Head of caudate nucleus (tissue), 42 donors: ENCODE results near the gene RAD50.
"Not testable (repeated sequence)": the region's sequence is repeated elsewhere in the genome, so short reads cannot be mapped to it uniquely, and the experiment has no call there.

Experiments
- DNase-seq, 42 donors: peaks; one replicate each; pipeline versions ENCODE4 v3.0.0 to v3.0.0-alpha.2; 2020 to 2021; ENCODE audit warnings: mixed read lengths in 7 of 42
- intact Hi-C: fragments of 100-400 bp; cut with DNase I; formaldehyde crosslinking; loops from one replicate; pipeline ENCODE4 v1.15.0; 2022

Gene RAD50

DNA sequence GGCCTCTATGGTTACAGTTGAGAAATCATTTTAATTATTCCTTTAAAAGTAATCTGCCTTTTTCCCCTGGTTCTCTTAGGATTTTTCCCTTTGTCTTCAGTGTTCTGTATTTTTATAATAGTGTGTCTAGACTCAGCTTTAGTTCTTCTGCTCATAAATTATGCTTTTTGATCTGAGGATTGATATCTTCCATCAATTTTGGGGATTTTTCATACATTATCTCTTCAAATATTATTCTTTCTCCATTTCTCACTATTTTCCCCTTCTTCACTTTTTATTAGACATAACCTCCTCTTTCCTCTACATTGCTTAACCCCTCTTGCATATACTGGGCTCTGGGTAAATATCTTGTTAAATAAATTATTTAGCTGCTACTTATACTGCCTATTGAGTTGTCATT is 64.9 kb downstream of the RAD50 start:
- DNase-seq, result no peak
- intact Hi-C loops, result no loop called here

DNA sequence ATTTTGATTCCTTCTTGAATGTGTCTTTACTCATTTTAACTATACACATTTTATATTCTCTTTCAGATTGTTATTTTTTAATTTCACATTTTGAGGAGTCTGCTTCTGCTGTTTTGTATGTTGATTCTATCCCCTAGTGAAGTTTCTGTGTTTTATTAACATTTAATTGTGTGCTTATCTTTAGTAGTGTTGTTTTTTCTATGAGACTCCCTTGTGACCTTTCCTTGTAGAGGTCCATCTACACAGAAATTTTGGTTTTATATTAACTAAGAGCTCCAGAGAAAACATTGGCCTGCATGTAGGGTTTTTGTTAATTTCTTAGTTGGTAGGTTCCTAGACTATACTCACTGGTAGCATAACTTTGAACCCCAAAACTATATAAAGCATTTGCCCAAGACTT is 65.8 kb downstream of the RAD50 start:
- DNase-seq, result no peak
- intact Hi-C loops, result no loop called here

DNA sequence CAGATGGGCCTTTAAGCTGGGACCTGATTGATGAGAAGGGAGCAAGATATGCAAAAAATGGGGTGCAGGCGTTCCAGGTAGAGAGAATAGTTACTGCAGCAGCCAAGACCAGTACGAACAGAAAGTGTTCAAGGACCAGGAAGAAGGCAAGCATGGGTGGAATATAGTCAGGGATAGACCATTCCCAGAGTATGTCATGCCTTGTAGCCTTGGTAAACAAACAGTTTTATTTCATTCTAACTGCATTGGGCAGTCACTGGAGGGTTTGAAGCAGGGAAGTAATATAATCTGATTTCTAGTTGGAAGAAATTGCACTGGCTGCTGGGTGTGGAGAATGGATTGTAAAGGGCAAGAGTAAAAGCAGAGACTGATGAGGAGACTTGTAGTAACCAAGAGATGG is 70.7 kb downstream of the RAD50 start:
- no peak for DNase-seq
- intact Hi-C loops, result no loop called here

DNA sequence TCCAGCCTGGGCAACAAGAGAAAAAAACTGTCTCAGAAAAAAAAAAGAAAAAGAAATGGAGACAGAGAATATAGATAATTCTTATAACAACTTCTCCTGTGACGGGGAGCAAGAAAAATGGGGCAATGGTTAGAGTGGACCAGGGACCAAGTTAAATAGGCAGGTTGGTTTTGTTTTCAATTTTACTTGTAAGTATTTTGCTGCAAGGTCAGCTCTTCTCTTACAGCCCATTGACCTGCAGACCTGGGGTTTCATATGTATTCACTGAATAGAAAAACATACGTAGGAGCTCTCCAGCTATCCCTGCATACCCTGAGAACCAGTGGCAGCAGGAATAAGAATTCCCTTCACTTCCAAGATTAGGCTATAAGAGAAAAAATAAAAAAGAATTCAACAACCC is 72.0 kb downstream of the RAD50 start:
- DNase-seq, result no peak
- intact Hi-C loops, result no loop called here

DNA sequence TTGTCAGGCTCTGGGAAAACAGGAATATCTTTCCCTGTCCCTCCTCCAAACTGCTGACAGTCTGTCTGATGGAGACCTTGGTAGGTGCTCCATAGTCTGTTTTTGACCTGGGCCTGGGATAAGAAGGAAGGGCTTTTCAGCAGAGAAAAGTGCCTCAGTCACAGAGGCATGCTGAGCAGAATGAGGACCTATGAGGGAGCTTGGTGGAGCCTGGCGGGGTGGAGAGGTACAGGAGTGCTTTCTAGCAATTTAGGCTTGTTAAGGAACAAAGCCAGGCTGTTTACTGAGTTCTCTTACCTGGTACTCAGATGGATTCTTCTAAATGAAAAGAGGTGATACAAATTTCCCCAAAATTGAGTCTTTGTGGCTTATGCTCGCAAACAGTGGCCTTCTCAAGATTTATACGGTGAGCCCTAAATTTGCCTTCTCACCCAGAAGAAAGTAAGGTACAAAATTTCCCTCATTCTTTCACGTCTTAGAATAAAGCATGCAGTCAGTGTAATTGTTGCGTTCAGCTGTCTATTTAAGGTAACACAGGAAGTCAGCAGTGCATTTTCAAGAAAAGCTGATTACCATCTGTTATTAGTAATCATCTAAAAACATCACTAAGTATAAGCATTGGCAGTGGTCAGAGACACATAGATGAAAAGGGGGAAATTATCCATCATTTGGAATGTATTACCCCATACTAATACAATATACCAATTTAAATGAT is 72.6 kb downstream of the RAD50 start:
- DNase-seq, result no peak
- intact Hi-C loops, result no loop called here

DNA sequence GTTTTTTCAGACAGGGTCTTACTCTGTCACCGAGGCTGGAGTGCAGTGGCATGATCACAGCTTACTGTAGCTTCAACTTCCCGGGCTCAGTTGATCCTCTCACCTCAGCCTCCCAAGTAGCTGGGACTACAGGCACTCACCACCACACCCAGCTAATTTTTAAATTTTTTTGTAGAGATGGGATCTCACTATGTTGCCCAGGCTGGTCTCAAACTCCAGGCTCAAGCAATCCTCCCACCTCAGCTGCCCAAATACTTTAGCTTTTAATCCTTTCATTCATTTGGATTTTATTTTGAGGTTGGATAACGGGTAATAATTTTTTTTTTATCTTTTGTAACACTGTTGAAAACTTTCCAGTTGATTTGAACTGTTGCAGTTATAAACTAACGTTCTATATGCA is 76.8 kb downstream of the RAD50 start:
- DNase-seq, intact Hi-C loops: not testable (repeated sequence)

DNA sequence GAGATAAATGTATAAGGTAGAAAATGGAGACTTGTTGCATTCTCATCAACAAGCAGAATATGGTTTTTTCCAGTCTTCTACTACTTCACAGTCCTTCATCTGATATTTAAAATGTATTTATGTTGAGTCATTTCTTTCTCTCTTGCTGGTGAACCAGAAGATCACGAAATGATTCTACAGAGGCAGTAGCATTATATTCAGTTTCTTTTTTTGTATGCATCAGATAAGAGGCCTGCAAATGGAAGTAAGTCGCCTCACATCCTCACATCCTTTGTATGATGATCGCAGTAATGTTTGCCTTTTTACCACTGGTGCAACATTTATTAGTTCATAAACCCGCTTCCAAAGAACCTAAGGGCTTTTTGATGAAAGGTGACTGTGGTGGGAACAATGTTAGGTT is 79.1 kb downstream of the RAD50 start:
- DNase-seq, result no peak
- intact Hi-C loops, result no loop called here

DNA sequence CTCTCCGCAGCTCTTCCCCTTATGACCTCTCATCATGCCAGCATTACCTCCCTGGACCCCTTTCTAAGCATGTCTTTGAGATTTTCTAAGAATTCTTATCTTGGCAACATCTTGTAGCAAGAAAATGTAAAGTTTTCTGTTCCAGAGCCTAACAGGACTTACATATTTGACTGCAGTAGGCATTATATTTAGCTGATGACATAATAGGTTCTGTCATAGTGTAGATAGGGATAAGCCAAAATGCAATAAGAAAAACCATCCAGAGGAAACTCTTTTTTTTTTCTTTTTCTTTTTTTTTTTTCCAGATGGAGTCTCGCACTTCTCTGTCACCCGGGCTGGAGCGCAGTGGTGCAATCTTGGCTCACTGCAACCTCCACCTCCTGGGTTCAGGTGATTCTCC is 80.5 kb downstream of the RAD50 start:
- intact Hi-C loops, result no loop called here
- DNase-seq, result no peak

DNA sequence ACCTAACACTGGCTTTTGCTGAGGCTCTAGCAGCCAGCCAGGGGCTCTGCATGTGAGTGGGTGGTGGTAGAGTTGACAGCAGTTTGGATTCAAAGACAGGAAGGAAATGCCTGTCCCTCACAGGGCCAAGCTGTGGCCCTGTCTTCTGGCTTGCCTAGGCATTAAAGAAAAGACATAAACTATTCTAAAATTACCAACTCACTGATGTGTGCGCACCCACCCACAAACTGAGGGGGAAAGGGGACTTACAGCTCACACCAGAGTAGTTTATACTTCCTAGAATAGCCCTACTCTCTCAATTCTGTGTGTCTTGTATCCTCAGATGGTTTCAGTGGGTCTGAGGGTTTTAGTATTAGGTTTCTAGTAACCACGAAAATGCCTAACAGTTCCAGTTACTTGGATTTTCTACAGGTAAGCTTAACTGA is 82.9 kb downstream of the RAD50 start:
- intact Hi-C loops, result no loop called here
- no peak for DNase-seq

DNA sequence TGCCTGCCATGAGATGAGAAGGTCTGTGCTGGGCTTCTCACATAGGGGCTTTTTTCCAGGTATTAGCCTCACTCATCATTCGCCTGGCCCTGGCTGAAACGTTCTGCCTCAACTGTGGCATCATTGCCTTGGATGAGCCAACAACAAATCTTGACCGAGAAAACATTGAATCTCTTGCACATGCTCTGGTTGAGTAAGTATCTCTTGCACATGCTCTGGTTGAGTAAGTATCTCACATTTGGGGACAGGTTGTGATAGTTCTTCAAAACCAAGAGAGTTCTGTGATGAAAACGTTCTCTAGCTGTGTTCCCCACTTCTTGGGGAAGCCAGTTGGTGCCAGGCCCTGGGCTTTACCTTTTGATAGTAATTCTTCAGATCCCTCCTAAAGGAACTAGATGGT is 83.8 kb downstream of the RAD50 start:
- intact Hi-C loops, result no loop called here
- DNase-seq, result no peak

DNA sequence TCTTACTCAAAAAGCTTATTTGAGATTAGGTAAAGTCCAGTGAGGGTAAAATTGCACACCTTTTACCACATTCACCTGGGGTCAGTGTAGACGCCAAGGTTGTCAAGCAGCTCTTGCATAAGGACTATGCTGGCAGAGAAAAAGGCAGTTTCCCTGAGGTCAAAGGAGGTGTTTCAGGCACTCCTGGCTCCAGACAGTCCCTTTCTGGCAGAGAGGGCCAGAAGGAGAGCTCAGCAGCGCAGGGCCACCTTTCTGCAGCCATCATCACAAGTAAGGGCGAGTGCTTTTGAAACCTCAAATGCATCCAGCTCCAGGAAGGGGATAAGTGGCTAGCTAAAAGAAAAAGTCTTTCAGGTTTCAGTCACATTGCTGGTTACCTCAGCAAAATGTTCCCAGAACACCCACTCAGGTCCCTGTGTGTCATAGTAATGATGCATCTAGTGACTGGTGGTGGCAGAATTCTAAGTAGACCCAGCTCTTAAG is 84.5 kb downstream of the RAD50 start:
- DNase-seq, result peak in 12 of 42 donors; percentile 25 to 68 (median 48)
- intact Hi-C loops, result no loop called here

DNA sequence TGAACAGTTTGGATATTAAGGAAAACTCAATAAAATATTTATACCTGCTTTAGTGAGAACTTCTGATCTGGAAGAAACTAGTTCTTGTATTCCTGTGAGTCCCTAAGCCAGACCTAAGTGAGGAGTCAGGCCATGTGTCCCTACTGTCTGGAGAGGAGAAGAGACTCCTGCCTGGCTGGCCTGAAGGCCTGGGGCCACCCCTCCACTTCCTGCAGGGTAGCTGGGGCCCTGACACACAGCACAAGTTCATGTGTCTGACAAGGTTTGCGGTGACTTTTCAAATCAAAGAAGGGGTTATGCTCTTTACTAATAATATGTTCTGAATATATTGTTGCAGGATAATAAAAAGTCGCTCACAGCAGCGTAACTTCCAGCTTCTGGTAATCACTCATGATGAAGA is 85.1 kb downstream of the RAD50 start:
- intact Hi-C loops, result no loop called here

DNA sequence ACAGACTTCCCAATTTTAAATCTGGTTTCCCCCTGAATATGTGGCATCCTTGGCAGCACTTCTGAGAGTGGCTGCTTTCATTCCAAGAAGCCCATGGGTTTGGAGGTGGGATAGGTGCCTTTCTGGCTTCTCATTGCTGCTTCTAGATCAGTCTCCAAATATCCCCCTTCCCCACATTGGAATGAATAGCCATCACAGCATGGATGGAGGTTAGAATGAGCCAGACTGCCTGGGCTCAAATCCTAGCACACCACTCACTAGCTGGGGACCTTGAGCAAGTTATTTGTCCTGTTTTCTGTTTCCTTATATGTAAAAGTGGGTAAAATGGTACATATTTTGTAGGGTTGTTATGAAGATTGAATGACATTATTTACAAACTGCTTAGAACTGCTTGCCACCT is 87.4 kb downstream of the RAD50 start:
- DNase-seq, result no peak
- intact Hi-C loops, result no loop called here

More for the DNA sequence above, 85.1 kb downstream of the RAD50 start:
- no peak for DNase-seq

DNA sequence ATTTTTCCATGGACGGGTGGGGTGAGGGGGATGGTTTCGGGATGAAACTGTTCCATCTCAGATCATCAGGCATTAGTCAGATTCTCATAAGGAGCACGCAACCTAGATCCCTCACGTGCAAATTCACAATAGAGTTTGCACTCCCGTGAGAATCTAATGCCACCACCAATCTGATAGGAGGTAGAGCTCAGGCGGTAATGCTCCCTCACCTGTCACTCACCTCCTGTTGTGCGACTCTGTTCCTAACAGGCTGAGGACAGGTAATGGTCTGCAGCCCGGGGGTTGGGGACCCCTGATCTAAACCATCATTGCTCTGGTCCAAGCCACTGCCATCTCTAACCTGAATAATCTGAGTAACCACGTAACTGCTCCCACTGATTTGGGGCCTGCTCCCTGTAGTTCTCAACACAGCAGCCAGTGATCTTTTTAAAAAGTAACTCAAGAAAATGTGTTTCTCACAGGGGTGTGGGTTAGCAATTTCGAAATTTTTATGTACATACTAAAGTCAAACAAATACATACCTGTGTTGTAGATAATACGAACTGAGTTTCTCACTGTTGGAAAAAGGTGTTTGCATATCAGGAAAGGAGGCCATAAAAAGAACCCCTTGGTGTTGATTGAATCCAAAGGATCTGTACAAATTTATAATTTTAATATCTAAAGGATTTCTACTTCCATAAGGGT is 89.9 kb downstream of the RAD50 start:
- DNase-seq, result peak in 1 of 42 donors; percentile 14
- intact Hi-C loops, result no loop called here

DNA sequence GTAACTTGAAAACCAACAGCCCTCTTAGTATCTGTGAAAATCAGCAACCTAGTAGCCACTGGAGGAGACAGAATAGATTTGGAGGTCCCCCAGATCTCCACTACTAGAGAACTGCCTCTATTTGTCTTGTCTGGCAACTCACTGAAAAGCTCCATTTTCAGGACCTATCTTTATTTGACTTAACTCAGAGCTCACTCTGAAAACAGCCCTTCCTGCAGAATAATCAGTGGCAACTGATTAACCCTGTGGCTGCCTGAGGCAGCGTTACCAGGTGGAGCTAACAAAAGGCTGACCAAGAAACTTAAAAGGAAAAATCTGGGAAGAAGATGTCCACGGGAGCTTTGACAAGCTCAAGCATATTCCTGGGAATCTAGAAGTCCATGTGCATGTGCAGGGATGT is 90.7 kb downstream of the RAD50 start:
- intact Hi-C loops, result no loop called here
- no peak for DNase-seq

DNA sequence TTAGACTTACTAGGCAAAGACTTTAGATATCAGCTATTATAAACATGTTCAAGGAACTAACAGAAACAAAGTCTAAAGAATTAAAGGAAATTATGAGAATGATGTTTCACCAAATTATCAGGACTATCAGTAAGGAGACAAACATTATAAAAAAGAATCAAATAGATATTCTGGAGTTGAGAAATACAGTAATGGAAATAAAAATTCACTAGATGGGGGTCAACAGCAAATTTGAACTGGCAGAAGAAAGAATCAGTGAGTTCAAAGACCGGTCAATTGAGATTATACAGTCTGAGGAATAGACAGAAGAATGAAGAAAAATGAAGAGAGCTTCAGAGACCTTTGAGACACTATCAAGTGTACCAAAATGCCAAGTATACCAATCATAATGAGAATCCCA is 91.6 kb downstream of the RAD50 start:
- no peak for DNase-seq
- intact Hi-C loops, result no loop called here

DNA sequence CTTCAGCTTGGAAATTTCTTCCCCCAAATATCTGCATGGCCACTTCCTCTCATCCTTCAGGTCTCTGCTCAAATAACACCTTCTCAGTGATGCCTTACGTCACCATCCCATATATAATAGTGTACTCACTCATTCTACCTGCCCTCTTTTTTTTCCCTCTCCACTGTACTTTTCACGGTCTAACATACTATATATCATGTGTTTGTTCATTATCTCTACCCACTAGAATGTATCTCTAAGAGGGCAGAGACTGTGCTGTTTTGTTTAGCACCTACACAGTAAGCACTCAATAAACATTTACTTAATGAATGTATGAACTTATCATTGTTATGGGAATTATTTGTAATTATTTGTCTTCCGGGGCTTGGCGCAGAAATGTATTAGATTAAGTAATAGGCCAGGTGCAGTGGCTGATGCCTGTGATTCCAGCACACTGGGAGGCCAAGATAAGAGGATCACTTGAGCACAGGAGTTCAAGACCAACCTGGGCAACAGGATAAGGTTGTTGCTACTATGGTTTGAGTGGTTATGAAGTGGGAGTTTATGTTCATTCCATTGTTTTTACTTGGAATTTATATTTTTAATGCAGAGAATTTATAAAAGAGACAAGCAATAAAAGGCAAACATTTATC is 95.2 kb downstream of the RAD50 start:
- DNase-seq, result peak in 1 of 42 donors; percentile 20
- intact Hi-C loops, result no loop called here

DNA sequence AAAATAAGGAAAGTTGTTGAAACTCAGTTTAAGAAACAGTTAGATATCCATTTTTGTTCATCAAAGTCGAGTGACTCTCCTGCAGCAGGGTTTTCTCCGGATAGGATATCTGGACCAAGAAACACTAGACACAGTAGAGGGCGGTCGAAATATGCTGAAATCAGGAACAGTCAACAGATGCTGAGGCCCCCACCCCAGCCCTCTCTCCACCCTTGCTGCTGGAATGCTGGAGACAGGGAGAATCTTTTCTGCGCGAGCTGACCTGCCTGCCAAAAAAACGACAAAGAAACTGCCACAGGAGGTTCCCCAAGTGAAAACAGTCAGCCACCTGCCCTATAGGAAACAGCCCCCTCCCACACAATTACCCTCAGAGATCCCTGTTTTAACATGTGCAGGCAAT is 96.9 kb downstream of the RAD50 start:
- intact Hi-C loops, result no loop called here
- peak in 2 of 42 donors; percentile 11 to 38 for DNase-seq

DNA sequence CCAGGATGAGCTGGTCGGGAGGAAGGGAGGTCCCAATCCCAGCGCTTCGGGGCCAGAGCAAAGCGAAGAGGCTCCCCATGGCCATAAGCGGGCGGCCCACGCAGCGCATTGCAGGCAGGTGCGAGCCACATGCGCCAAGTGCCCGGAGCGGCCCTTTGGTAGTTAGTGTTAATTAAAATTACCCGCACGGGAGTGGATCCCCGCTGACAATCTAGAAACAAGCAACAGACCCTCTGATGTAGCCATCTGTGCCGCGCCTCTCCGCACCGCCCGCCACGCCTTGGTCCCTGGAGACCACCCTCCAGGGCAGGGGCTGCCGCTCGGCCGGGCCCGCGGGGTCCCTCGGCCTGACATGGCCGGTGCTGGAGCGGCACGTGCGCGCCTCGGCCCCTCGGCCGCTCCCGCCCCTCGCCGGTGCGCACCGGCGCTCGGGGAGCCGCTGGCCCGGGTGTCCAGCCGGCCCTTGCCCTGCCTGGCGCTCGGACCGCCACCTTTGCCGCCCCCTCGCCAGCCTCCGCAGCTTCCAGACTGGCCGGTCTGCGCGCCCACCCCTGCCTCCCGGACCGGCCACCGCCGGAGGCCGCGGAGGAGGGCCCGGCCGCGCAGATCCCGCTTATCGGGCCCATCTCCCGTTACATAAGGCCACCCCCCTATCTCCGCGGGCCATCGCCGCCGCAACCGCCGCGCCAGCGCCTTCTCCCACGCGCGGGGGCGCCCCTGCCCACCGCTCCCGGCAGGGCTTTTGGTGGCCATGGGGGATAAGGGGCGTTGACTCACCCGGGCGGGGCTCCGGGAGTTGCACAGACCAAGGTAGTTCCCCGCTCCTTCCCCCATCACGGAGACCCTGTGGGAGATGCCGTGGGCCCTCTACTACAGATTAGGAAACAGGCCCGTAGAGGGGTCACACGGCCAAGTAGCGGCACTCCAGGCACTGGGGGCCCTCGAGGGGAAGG is 99.3 kb downstream of the RAD50 start:
- intact Hi-C loops, result no loop called here
- peak in 35 of 42 donors; percentile 22 to 73 (median 44) for DNase-seq
